Measurements from ENCODE around the gene TTC33. TPM values are rescaled to one million over a fixed set of nuclear protein-coding genes. Genes with fewer than 3 reads are reported as not detected.

The TTC33 gene
- total RNA-seq, 2 donors from 2014 or later = 13.5 to 19.3 TPM

GRCh38 chr5:40575411-40575810, 180.3 kb downstream of the TTC33 start:
- Mint-ChIP-seq H3K4me1 (no peaks in the 10 kb centered on the region), H3K9me3 (no peaks in the 10 kb centered on the region), H3K27ac (no peak overlapping the region), H3K4me3 (no peak overlapping the region), H3K27me3 (ENCODE audit: insufficient read depth) (no peaks in the 10 kb centered on the region), H3K36me3 (ENCODE audit: low read depth) (no peaks in the 10 kb centered on the region)
- H3K27ac ChIP-seq (ENCODE audit: low read depth, low read length) = no peak overlapping the region
- no peaks in the 10 kb centered on the region for H3K27me3 ChIP-seq (ENCODE audit: control insufficient read depth, insufficient read depth, low read length, poor library complexity, severe bottlenecking)
- DNase-seq = no peak
- 86 to 88% methylated on average over 1 of the region's 1 CpG for WGBS, 2 experiments (ENCODE audit: insufficient coverage in 1 of 2, insufficient read length in 1 of 2)
- H3K9me3 ChIP-seq (ENCODE audit: control insufficient read depth, low read length) = no peaks in the 10 kb centered on the region
- H3K4me3 ChIP-seq (ENCODE audit: low read length) = no peak overlapping the region
- H3K36me3 ChIP-seq (ENCODE audit: control insufficient read depth, insufficient read depth, low read length) = no peaks in the 10 kb centered on the region
- H3K9ac ChIP-seq (ENCODE audit: extremely low read depth, low read length, poor library complexity, severe bottlenecking) = no peak overlapping the region
- H3K4me1 ChIP-seq (ENCODE audit: control insufficient read depth, insufficient read depth, low read length) = no peaks in the 10 kb centered on the region
- TF ChIP-seq, protein P1, sequence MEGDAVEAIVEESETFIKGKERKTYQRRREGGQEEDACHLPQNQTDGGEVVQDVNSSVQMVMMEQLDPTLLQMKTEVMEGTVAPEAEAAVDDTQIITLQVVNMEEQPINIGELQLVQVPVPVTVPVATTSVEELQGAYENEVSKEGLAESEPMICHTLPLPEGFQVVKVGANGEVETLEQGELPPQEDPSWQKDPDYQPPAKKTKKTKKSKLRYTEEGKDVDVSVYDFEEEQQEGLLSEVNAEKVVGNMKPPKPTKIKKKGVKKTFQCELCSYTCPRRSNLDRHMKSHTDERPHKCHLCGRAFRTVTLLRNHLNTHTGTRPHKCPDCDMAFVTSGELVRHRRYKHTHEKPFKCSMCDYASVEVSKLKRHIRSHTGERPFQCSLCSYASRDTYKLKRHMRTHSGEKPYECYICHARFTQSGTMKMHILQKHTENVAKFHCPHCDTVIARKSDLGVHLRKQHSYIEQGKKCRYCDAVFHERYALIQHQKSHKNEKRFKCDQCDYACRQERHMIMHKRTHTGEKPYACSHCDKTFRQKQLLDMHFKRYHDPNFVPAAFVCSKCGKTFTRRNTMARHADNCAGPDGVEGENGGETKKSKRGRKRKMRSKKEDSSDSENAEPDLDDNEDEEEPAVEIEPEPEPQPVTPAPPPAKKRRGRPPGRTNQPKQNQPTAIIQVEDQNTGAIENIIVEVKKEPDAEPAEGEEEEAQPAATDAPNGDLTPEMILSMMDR (conservative IDR thresholded peaks at IDR 0.05) = no peak

DNA sequence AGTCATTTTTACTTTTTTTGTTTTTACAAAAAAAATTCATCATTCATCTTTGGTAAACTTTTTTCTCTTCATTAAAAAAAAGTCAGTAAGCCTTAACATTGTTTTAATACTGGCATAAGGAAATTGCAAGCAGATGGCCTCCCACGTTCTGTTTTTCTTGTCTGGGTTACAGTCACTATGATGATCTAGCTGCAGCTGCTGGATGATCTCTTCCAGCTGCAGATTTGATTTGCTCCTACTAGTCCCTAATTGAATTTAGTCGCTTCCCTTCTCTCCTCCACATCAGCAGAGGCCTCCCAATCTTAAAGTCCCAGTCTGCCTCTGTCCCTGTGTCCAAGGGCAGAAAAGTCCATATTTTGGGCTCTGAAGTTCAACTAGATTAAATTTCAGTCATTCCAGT, 182.8 kb downstream of the TTC33 start:
- no peaks in the 10 kb centered on the region for H3K4me1 ChIP-seq (ENCODE audit: control insufficient read depth, insufficient read depth, low read length)
- DNase-seq = no peak
- H3K9me3 ChIP-seq (ENCODE audit: control insufficient read depth, low read length) = no peaks in the 10 kb centered on the region
- Mint-ChIP-seq H3K4me3 (no peak overlapping the region), H3K27me3 (ENCODE audit: insufficient read depth) (no peaks in the 10 kb centered on the region), H3K36me3 (ENCODE audit: low read depth) (no peaks in the 10 kb centered on the region), H3K9me3 (no peaks in the 10 kb centered on the region), H3K4me1 (no peaks in the 10 kb centered on the region), H3K27ac (no peak overlapping the region)
- no peaks in the 10 kb centered on the region for H3K27me3 ChIP-seq (ENCODE audit: control insufficient read depth, insufficient read depth, low read length, poor library complexity, severe bottlenecking)
- no peak overlapping the region for H3K4me3 ChIP-seq (ENCODE audit: low read length)
- H3K27ac ChIP-seq (ENCODE audit: low read depth, low read length) = no peak overlapping the region
- WGBS, 2 experiments (ENCODE audit: insufficient coverage in 1 of 2, insufficient read length in 1 of 2) = 86 to 100% methylated on average over 2 of the region's 2 CpGs
- H3K9ac ChIP-seq (ENCODE audit: extremely low read depth, low read length, poor library complexity, severe bottlenecking) = no peak overlapping the region
- TF ChIP-seq, protein P1 (conservative IDR thresholded peaks at IDR 0.05) = no peak
- no peaks in the 10 kb centered on the region for H3K36me3 ChIP-seq (ENCODE audit: control insufficient read depth, insufficient read depth, low read length)

GRCh38 chr5:40572391-40572790, 183.4 kb downstream of the TTC33 start:
- TF ChIP-seq, protein P1 (conservative IDR thresholded peaks at IDR 0.05) = no peak
- DNase-seq = no peak
- H3K36me3 Mint-ChIP-seq (ENCODE audit: low read depth) = no peaks in the 10 kb centered on the region
- Histone ChIP-seq H3K27me3 (ENCODE audit: control insufficient read depth, insufficient read depth, low read length, poor library complexity, severe bottlenecking) (no peaks in the 10 kb centered on the region), H3K9ac (ENCODE audit: extremely low read depth, low read length, poor library complexity, severe bottlenecking) (no peak overlapping the region), H3K27ac (ENCODE audit: low read depth, low read length) (no peak overlapping the region), H3K9me3 (ENCODE audit: control insufficient read depth, low read length) (no peaks in the 10 kb centered on the region), H3K36me3 (ENCODE audit: control insufficient read depth, insufficient read depth, low read length) (no peaks in the 10 kb centered on the region), H3K4me1 (ENCODE audit: control insufficient read depth, insufficient read depth, low read length) (no peaks in the 10 kb centered on the region), H3K4me3 (ENCODE audit: low read length) (no peak overlapping the region)
- H3K4me3 Mint-ChIP-seq = no peak overlapping the region
- no peaks in the 10 kb centered on the region for H3K4me1 Mint-ChIP-seq
- H3K9me3 Mint-ChIP-seq = no peaks in the 10 kb centered on the region
- 80 to 90% methylated on average over 1 to 6 of the region's 6 CpGs for WGBS, 2 experiments (ENCODE audit: insufficient coverage in 1 of 2, insufficient read length in 1 of 2)
- H3K27me3 Mint-ChIP-seq (ENCODE audit: insufficient read depth) = no peaks in the 10 kb centered on the region
- H3K27ac Mint-ChIP-seq = no peak overlapping the region

Data from endodermal cell (in vitro differentiated cells).